Suppressor macrophage treated with lipopolysaccharide for 4 hours (primary cell): ENCODE measurements around the gene SPATA31E1.
"Not testable (repeated sequence)": the region's sequence is repeated elsewhere in the genome, so short reads cannot be mapped to it uniquely, and the experiment has no call there.

ENCODE experiments used
- DNase-seq: peaks from one replicate; pipeline ENCODE4 v3.0.0-alpha.2; 2020

Gene SPATA31E1

DNA sequence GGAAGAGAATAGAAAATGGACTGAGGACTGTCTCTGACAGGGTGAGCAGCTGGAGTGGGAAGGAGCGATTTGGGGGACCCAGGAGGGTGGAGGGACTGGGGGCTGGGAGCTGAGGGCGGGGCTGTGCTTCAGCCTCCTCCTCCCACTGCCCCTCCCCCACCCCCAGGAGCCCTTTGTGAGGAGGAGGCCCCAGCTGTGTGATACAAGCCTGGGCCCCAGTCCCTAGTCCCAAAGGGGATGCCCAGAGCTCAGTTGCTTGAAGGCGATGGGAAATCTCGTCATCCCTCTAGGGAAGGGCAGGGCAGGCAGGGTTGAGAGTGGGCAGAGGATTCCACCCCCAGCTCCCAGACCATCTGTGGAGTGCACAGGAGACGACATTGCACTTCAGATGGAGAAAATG lies at the start of gene SPATA31E1:
Gene SPATA31E1, plus strand, starts transcription at position 251 of the 400 bp plus-strand sequence. Its CDS starts 15 bp downstream, at position 266.
- DNase-seq = no peak

GRCh38 chr9:87834357-87834756 lies 48.3 kb upstream of the SPATA31E1 start:
- no peak for DNase-seq

GRCh38 chr9:87836536-87836935 lies 46.1 kb upstream of the SPATA31E1 start:
- no peak for DNase-seq

GRCh38 chr9:87836951-87837705 lies 45.5 kb upstream of the SPATA31E1 start:
- DNase-seq = no peak

GRCh38 chr9:87840134-87840533 lies 42.5 kb upstream of the SPATA31E1 start:
- DNase-seq = peak; percentile 59

DNA sequence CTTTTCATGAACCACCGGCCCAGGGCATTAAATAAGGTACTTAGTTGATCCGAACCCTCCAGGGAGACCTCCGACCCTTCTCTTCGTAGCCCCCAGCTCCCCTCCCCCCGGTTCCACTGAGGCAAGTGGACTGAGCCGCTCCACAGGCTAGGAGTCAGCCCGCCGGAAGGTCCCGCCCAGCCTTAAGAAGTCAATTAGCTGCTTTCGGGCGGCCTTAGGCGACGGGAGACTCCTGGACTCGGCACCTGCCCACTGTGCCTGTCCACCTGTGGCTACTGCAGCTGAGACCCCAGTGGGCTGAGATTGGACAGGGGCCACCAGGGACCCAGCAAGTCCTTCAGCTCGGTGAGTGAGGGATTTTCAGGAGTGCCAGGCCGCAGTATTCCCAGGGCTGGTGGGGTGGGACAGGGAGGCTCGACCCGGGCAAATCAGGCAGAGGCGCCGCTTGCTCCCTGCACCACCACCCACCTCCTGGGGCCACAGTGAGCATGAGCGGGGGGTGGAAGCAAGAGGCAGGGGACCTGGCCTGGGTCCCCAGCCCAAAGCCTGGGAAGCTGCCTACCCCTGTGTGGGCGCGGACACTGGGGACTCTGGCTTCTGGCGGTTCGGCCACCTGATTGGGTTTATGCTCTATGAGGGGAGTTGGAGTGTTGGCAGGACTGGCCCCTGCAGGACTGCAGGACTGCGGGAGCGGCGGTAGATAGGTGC lies 39.6 kb upstream of the SPATA31E1 start:
- DNase-seq = no peak

- DNase-seq = no peak
Measured at GRCh38 chr9:87844506-87844905, 38.2 kb upstream of the SPATA31E1 start.

- peak; percentile 7 for DNase-seq
Measured at GRCh38 chr9:87847817-87848216, 34.9 kb upstream of the SPATA31E1 start.

- DNase-seq = no peak
Measured at GRCh38 chr9:87849144-87849758, 33.4 kb upstream of the SPATA31E1 start.

GRCh38 chr9:87850391-87850790 lies 32.3 kb upstream of the SPATA31E1 start:
- DNase-seq = no peak

DNA sequence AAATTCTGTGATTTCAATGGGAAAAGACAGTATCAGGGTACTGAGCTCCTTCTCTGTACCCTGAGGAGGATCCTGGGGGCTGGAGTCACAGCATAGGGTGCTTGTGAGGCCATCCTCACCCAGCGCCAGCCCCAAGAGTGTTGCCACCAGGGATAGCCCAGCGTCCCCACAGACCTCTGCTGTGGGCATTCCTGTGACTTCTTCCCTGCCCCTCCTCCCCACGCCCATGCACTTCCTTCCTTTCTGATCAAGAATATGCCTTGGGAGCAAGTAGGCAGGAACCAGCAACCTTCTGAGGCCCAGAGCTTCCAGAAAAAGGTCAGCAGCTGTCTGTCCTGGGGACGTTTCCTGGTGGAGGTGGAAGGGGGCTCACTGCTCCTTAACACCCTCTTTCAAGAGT lies 31.5 kb upstream of the SPATA31E1 start:
- not testable (repeated sequence) for DNase-seq

GRCh38 chr9:87853302-87853701 lies 29.4 kb upstream of the SPATA31E1 start:
- no peak for DNase-seq

DNA sequence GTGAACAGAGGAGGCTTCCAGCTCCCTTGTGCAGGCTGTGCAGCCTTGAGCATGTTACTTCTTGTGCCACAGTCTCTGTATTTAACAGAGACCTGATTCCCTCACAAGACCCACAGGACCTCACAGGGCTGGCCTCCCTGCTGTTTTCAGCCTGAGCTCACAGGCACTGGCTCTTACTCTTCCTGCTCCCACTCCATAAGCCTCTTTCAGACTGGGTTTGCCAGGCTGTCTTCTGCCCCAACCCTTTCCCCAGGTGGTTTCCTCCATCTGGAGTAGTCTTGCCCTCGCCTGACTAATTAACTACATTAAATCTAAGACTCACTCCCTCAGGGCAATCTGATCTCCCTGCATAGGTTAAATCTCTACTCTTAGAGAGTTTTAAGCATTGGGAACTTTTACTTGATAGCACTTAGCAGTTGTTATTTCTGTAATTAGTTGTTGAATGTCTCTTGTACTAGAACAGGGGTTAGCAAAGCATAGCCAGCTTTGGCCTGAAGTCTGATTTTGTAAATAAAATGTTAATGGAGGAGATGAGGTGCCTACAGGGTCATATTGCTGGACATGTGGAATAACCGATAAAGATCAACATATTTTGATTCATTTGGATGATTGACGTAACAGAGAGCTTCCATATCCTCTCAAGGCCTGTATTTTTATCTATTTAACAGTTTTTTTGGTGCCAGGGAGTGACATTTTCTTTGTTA lies 28.6 kb upstream of the SPATA31E1 start:
- no peak for DNase-seq

- DNase-seq = no peak
Measured at GRCh38 chr9:87854580-87854955, 28.1 kb upstream of the SPATA31E1 start.

DNA sequence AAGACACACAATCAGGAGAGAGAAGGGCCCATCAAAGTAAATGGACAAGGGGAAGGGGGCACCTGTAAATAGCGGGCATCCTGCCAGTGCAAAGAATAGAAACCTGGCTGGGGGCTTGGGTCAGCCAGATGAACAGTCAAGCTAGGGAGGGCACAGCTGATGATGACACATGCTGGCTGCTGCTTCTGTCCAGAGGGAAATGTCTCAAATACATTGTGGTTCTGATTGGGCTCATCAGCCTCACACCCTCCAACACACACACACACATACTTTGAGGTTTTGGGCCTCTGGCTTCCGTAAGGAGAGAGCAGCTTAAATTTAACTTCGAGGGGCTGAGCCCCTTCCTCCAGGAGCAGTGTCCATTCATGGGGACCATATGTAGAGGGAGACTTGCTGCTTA lies 27.6 kb upstream of the SPATA31E1 start:
- no peak for DNase-seq

DNA sequence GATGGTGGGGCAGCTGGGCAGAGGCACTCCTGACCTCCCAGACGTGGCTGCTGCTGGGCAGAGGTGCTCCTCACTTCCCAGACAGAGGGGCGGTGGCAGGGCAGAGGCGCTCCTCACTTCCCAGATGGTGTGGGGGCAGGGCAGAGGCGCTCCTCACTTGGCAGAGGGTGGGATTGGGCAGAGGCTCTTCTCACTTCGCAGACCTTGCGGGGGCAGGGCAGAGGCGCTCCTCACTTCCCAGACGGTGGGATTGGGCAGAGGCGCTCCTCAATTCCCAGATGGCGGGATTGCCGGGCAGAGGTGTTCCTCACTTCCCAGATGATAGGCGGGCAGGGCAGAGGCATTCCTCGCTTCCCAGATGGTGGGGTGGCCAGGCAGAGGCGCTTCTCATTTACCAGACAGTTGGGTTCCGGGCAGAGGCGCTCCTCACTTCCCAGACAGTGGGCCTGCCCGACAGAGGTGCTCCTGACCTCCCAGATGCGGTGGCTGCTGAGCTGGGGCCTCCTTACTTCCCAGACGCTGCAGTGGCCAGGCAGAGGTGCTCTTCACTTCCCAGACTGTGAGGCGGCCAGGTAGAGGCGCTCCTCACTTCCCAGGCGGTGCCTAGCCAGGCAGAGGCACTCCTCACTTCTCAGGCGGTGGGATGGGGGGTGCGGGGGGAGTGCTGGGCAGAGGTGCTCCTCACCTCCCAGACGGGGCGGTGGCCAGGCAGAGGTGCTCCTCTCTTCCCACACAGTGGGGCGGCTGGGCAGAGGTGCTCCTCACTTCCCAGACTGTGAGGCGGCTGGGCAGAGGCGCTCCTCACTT lies 25.3 kb upstream of the SPATA31E1 start:
- no peak for DNase-seq

GRCh38 chr9:87857948-87858335 lies 24.7 kb upstream of the SPATA31E1 start:
- no peak for DNase-seq

DNA sequence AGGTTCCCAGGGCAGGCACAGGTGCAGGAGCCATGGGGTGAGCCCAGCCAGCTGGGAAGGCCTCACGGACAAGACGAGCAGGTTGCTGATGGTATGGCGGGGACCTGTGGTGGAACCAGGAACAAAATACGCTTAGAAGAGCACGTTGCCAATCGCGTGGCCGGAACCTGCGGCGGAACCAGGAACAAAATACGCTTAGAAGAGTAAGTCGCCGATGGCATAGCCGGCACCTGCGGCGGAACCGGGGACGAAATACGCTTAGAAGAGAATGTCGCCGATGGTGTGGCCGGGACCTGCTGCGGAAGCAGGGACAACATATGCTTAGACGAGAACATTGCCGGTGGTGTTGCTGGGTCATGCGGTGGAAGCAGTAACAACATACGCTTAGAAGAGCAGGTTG lies 23.5 kb upstream of the SPATA31E1 start:
- no peak for DNase-seq

DNA sequence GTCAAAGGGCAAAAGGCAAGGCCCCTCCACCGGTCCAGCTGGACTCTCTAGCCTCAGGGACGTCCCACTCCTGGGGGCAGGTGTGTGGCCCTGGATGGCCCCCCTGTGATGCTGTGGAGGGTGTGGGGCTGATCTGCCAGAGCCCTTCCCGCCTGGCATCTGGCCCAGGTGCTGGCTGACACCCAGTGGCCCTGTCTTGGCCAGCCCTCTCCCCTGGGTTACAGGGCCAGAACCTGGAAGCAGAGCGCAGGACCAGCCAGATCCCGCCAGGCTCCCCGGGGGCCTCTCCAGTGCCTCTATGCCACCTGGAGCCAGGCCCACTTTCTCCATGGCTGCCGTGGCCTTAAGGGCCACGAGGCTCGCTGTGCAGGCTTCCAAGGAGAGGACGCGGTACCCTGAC lies 22.9 kb upstream of the SPATA31E1 start:
- no peak for DNase-seq

GRCh38 chr9:87861332-87861731 lies 21.3 kb upstream of the SPATA31E1 start:
- DNase-seq = no peak

GRCh38 chr9:87862536-87863268 lies 20.0 kb upstream of the SPATA31E1 start:
- DNase-seq = no peak
